Measurements from ENCODE around the gene EFCAB6.

EFCAB6 gene, protein sequence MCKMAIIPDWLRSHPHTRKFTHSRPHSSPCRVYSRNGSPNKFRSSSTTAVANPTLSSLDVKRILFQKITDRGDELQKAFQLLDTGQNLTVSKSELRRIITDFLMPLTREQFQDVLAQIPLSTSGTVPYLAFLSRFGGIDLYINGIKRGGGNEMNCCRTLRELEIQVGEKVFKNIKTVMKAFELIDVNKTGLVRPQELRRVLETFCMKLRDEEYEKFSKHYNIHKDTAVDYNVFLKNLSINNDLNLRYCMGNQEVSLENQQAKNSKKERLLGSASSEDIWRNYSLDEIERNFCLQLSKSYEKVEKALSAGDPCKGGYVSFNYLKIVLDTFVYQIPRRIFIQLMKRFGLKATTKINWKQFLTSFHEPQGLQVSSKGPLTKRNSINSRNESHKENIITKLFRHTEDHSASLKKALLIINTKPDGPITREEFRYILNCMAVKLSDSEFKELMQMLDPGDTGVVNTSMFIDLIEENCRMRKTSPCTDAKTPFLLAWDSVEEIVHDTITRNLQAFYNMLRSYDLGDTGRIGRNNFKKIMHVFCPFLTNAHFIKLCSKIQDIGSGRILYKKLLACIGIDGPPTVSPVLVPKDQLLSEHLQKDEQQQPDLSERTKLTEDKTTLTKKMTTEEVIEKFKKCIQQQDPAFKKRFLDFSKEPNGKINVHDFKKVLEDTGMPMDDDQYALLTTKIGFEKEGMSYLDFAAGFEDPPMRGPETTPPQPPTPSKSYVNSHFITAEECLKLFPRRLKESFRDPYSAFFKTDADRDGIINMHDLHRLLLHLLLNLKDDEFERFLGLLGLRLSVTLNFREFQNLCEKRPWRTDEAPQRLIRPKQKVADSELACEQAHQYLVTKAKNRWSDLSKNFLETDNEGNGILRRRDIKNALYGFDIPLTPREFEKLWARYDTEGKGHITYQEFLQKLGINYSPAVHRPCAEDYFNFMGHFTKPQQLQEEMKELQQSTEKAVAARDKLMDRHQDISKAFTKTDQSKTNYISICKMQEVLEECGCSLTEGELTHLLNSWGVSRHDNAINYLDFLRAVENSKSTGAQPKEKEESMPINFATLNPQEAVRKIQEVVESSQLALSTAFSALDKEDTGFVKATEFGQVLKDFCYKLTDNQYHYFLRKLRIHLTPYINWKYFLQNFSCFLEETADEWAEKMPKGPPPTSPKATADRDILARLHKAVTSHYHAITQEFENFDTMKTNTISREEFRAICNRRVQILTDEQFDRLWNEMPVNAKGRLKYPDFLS (N-terminal part only)

DNA sequence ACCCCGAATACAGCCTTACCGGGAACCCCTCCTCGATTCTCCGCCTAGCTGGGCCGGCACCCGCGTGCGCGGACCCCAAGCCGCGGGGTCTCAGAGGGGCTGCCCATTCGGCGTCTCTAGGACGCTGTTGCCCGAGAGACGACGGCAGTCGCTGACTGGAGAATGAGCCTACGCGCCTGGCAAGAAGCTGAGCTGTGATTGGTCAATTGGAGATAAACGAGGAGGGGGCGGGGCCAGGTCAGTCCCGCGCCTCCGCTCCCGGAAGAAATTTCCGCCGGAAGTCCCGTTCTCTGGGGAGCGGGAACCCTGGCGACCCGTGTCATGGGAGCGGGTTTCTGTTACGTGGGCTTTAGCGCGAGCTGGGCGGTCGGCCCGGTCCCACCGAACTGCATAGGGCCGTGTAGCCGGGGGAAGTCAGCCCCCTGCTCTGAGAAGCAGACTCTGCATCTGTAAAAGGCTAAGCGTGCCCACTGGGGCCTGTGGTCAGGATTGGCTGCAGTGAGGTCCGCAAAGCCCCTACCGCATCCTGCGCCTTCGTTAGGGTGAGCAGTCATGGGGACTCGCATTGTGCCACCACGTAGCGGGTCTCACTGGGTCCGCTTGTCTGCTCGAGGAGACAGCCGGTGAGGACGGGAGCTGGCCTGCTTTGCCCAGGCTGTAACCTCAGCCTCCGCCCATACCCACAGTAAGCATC is at the start of gene EFCAB6:
Gene EFCAB6, minus strand, starts transcription at position 157 of the 694 bp plus-strand sequence. CDS start 29,987 bp downstream, outside the sequence.
- DNase-seq, result peak; percentile 91 to 98 (median 95)
- intact Hi-C loops (cut with DNase I), result loop anchor here (5.0 kb wide), 1 partner anchor 145 kb away; the partner anchor contains the start of gene SAMM50

DNA sequence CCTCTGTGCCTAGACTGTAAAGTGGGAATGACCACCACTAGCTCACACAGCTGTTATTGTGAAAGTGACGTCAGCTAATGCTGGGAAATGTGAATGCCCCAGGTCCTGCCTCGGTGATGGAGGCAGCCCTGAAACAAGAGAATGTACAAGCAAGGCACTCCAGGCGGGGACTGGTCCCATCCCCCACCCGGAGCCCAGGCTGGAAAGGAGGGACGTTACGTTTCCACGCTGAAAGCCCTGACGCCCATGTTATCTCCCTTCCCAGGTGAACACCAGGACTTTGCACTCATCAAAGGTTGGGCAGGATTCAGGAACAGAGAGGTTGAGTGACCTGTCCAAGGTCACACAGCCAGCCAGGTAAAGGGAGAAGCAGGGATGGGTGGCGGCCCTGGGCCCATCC is 49.4 kb upstream of the EFCAB6 start:
- intact Hi-C loops (cut with DNase I), result no loop called here

DNA sequence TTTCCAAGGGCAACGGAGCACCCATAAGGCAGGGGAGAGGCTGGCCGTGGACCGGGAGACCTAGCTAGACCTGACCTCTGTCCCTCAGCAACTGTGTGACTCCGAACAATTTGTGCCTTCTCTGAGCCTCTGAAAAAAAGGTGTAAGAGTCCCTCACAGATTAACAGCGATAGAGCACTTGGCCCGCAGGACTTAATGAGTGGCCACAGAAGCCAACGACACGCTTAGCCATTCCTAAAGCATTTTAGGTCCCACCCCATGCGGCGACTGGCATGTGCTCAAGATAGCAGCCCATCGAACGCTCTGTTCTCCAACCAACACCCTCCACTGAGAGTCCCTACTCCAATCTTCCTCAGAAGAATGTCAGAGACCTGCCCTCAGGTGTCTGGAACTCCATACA is 48.7 kb upstream of the EFCAB6 start:
- peak in 4 of 42 donors; percentile 3 to 28 (median 11) for DNase-seq
- intact Hi-C loops (cut with DNase I), result no loop called here

More for the DNA sequence above, 49.4 kb upstream of the EFCAB6 start:
- DNase-seq, result peak in 34 of 42 donors; percentile 11 to 70 (median 44)

DNA sequence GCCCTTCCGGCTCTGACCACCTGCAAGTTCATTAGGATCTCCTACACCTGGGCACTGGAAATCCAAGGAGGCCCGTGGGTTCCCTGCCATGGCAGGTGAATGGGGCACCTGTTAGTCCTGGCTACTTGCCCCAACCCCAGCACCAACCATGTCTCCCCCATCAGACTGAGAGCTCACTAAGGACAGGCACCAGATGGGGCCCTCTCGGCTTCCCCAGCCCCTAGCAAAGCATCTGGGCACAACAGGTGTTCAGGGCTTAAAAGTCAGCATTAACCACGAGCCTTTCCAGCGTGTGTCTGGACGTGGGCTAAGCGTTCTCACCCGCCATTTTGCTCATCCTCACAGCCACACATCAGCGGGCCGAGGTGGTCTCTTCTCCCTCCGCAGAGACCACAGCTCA is 48.0 kb upstream of the EFCAB6 start:
- intact Hi-C loops (cut with DNase I), result no loop called here
- DNase-seq, result peak in 4 of 42 donors; percentile 3 to 25 (median 10)

DNA sequence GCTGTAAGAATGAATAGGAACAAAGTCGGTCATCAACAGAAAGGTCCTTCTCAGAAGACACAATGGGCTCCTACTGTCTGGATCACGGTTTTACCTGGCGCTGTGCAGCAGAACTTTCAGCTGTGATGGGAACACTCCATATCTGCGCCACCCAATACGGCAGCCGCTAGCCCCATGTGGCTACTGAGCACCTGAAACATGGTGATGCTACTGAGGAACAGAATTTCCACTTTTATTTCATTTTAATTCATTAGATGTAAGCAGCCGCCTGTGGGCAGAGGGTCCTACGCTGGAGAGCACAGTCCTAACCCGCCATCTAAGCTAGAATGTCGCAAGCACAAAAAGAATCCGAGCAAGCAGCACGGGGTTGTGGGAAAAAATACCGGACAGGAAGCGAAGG is 47.5 kb upstream of the EFCAB6 start:
- peak in 4 of 42 donors; percentile 2 to 20 (median 12) for DNase-seq
- intact Hi-C loops (cut with DNase I), result no loop called here

DNA sequence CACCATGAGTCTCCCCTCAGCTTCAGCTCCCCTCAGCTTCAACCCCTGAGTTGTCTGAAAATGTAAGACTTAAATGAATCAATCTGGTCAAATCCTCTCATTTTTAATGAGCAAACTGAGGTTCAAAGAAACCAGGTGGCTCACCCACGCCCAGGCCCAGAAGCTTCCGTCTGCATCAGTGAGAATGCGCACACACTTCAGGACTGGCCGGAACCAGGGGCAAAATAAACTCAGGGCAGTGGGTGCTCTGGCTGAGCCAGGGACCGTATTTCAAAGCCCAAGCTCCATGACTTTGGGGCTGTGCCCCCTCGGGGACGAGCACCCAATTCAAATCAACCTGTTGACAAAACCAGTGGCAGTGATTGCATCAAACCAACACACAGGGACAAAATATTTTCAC is 47.1 kb upstream of the EFCAB6 start:
- DNase-seq, result peak in 3 of 42 donors; percentile 3 to 10 (median 5)
- intact Hi-C loops (cut with DNase I), result no loop called here

DNA sequence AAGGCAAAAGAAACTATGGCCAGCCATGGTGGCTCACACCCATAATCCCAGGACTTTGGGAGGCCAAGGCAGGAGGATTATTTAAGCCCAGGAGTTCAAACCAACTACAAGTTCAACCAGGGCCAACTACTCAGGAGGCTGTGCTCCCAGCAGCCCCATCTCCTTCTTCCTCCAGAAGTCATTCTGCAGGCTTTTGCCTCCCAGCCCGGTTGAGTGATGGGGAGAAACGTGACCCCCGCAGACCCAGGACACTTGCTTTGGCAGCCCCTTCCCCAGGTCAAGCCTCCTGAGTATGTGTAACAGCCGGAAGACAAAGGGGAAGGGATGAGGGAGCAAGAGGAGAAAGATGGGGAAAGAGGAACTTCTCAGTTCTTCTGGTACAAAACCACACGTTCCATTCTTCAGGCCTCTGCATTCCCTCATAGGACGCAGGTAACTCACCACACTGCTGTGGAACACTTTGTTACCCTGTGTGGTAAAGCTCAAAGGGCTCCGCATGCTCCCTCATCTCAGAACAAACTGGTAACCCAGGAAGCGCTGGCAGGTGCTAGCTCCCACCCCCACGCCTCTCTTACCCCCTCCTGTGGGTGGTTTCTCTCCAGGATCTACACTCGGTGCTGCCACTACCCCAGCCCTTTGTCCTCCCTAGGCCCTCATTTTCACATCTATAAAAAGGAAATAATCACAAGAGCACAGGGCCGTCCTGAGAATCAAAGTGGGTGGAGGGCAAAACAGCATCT is 46.2 kb upstream of the EFCAB6 start:
- intact Hi-C loops (cut with DNase I), result no loop called here
- peak in 10 of 42 donors; percentile 12 to 61 (median 34) for DNase-seq

DNA sequence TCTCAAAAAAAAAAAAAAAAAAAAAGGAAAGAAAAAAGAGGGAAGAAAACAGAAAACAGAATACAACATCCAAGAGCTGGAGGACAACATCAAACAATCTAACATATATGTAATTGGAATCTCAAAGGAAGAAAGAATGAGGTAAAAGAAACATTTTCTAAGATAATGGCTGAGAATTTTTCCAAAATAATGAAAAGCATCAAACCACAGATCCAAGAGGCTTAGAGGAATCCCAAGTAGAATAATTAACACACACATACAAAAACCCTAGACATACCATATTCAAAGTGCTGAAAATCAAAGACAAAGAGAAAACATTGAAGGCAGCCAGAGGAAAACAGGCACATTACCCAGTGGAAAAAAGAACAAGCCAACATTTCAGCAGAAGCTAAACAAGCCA is 45.3 kb upstream of the EFCAB6 start:
- intact Hi-C loops (cut with DNase I), result no loop called here
- DNase-seq, result no peak

DNA sequence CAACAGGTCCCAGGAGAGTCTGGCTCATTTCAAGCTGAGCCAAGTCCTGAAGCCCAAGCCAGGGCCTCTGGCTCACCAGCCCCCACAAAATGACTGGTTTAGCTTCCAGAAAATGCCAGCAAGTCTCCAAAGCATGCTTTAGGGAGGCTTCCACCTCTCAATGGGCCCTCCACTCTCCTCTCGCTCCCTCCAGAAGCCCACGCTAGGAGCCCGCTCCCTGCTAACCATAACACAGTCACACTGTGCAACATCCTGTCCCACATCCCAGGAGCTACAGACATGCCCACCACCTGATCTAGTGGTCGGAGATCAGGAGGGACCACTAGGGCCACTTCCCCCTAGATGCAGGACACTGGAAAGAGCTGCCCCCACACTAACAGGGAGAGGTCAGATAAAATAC is 43.3 kb upstream of the EFCAB6 start:
- intact Hi-C loops (cut with DNase I), result no loop called here

DNA sequence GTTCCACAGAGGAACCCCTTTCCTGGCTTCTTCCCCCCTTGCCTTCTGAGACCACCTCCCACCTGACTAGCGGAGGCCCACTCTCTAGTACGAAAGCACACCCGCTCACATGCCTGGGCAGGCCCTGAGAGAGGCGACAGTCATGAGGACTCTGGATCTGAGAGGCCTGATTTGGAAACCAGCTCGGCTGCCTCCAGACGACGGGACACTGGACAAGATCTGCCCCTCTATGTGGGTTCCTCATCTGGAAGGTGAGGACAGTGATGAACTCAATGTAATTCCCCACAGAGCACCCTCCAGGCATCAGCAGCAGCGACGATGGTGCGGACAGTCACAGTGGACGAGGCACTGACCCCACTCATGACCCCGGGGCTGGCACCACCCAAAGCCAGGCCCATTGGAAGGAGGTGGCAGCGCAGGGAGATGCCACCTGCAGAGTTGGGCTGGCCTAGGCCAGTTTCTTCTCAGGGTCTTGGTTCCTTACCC is 42.7 kb upstream of the EFCAB6 start:
- intact Hi-C loops (cut with DNase I), result no loop called here
- DNase-seq, result peak in 6 of 42 donors; percentile 3 to 10 (median 6)

More for the DNA sequence above, 43.3 kb upstream of the EFCAB6 start:
- DNase-seq, result peak in 3 of 42 donors; percentile 3 to 6 (median 5)

DNA sequence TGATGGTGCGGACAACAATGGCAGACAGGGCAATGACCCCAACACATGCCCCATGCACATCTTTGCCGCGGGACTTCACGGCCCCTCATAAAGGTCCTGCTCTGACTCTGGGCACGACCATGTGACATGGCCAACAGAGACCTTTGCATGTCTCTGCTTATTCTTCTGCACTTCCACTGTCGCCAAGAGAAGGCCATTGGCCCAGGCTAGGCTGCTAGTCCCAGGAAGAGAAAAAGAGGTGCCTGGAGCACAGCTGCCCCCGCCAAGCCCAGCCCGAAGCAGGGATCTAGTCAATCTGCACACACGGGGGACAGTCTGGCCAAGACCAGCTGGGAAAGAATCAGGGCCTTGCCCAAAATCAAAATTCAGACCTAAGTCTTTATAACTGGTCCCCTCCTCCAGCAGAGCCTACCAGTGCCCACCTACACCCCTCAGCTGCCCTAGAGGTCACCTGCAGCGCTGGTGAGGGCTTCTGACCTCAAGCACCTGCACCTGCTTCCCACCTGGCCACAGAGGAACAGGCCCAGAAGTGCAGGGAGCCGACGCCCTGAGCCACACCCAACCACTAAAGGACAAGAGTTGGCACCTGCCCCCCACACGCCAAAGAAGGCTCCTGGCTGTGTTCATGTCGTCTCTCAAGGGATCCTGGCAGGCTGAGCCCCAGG is 42.1 kb upstream of the EFCAB6 start:
- intact Hi-C loops (cut with DNase I), result no loop called here
- peak in 5 of 42 donors; percentile 2 to 15 (median 7) for DNase-seq

DNA sequence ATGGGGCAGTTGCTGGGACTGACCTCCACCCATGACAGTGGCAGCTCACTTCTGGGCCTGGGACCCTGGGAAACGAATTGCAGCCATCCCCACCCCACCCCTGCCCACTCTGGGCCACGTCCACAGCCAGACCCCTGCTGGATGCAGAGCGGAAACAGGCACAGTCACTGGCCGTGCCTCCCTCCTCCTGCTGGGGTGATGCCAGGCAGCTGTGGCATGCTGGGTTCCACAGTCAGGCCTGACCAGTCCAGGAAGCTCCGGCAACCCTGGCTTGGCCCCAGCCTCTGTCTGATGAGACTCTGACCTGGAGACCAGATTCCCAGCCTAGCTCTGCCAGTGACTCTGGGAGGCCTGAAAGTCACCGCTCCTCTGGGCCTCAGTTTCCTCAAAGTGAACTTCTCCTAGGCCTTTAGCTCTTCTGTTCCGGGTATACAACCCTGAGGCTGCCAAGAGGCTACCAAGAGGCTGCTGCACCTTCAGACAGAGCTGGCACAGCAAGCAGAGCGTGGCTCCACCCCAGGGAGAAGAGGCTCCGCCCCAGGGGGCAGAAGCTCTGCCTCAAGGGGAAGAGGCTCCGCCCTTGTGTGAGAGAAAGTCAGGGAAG is 41.3 kb upstream of the EFCAB6 start:
- DNase-seq, result peak in 4 of 42 donors; percentile 12 to 32 (median 20)
- intact Hi-C loops (cut with DNase I), result no loop called here

DNA sequence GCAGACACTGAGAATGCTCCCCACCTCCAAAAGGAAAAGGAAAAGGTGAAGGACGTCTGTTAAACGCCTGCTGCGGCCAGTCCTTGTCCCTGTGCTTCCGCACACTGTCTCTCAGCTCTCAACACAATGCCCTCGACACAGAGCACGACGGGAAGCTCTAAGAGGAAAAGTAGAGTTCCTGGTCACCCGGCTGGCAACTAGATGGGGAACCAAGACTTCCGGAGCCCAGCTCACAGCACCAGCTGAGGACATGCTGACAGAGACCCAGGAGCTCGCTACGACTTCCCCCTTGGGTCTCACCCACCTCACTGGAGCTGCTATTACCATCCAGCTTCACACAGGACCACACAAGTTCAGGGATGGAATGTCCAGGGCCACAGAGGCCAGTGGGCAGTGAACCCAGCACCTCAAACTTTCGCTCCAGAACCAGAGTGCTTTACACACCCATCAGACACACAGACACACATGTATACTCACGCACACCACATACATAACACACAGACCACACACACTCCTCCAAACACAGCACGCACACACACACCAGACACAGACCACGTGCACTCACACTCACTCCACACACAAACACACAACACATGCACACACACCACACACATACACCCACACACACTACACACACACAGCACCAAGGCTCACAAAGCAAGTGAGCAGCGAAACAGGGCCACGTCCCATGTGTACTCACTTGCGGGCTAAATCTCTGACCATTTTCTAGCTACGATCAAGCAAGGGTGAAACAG is 40.6 kb upstream of the EFCAB6 start:
- intact Hi-C loops (cut with DNase I), result no loop called here
- DNase-seq, result peak in 8 of 42 donors; percentile 12 to 48 (median 23)

DNA sequence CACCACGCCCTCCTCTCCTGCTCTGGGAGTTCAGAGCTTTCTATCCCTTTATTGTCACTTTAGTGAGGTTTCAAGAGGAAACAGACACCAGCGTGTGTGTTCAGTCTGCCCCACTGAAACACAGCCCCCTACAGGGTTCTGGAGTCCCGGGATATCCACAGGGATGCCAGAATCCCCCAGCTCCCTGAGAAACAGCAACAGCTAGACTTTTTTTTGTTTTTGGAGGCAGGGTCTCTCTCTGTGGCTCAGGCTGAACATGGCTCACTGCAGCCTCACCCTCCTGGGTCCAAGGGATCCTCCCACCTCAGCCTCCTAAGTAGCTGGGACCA is 39.8 kb upstream of the EFCAB6 start:
- peak in 3 of 42 donors; percentile 1 to 24 (median 6) for DNase-seq

DNA sequence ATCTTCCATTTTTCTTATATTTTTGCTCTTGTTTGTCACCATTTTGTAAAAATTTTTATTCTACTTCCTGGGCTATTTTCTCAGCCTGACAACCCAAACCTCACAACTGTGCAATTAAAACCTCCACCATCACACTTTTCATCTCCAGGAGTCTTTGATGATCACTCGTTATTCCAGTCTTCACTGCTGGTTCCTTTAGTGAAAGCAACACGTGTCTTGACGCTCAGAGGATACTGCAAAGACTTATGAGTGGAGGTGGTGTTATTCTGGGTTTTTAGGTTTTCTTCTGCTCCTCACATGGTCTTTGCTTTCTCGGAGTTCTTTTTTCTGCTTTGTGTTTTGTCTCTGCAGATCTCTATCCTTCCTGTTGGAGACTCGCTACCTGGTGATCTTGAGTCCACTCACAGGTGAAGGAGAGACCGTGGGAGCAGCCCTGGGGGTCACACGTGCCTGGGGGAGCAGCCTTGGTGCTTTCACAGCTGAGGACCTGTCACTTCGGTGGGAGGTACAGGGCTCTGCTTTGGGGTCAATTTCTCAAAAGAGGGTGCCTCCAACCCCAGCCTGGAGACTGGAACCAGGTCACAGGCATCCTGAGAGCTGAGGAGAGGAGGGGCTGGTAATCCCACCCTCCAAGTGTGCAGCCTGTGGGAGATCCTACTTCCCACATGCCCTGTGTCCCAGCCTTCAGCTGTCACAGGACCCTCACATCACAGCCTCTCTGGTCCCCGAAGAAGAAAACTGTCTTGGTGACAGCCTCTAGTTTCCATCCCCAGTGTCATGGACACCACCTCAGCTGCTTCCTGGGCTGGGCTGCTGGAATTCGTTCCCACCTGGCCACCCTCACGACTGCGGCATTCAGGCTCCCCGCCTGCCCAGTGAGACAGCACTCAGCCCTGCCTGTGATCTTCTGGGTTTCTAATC is 39.2 kb upstream of the EFCAB6 start:
- intact Hi-C loops (cut with DNase I), result no loop called here

More for the DNA sequence above, 39.8 kb upstream of the EFCAB6 start:
- intact Hi-C loops (cut with DNase I), result no loop called here

More for the DNA sequence above, 39.2 kb upstream of the EFCAB6 start:
- DNase-seq, result peak in 5 of 42 donors; percentile 10 to 51 (median 21)

Measured in head of caudate nucleus (tissue), 42 donors.